Neuronal stem cell (in vitro differentiated cells): ENCODE measurements around the gene TTF1. TPM values are rescaled to one million over a fixed set of nuclear protein-coding genes. Genes with fewer than 3 reads are reported as not detected.

Source experiments
- DNase-seq: peaks from one replicate; pipeline ENCODE4 v3.0.0-alpha.2; 2013; ENCODE audit warnings: low spot score
- H2AFZ ChIP-seq: one replicate; pipeline ENCODE4 v1.6.1; 2013; ENCODE audit warnings: mild to moderate bottlenecking, low read length, inconsistent platforms
- H2AK5ac ChIP-seq: 2 replicates; pipeline ENCODE4 v1.6.1; 2013; ENCODE audit warnings: low read depth, mild to moderate bottlenecking, inconsistent platforms, low read length, moderate library complexity, mixed read lengths
- H2BK120ac ChIP-seq: 2 replicates; pipeline ENCODE4 v1.6.1; 2013; ENCODE audit warnings: low read depth, mild to moderate bottlenecking, inconsistent platforms, low read length, moderate library complexity, mixed read lengths
- H2BK12ac ChIP-seq: one replicate; pipeline ENCODE4 v1.6.1; 2013; ENCODE audit warnings: low read length, inconsistent platforms
- H2BK15ac ChIP-seq: 2 replicates; pipeline ENCODE4 v1.6.1; 2013; ENCODE audit warnings: mild to moderate bottlenecking, low read length, inconsistent platforms, mixed read lengths
- H2BK5ac ChIP-seq: one replicate; pipeline ENCODE4 v1.6.1; 2013; ENCODE audit warnings: inconsistent platforms, mild to moderate bottlenecking, low read length, moderate library complexity
- H3K14ac ChIP-seq: one replicate; pipeline ENCODE4 v1.6.1; 2013; ENCODE audit warnings: low read length, inconsistent platforms
- H3K18ac ChIP-seq: 2 replicates; pipeline ENCODE4 v1.6.1; 2013; ENCODE audit warnings: low read length, inconsistent platforms
- H3K23ac ChIP-seq: 2 replicates; pipeline ENCODE4 v1.6.1; 2013; ENCODE audit warnings: low read depth, mild to moderate bottlenecking, mixed read lengths, low read length, inconsistent platforms; ENCODE audit not compliant: poor library complexity
- H3K27ac ChIP-seq: replicated peaks from 3 replicates; pipeline ENCODE4 v1.5.1; 2013; ENCODE audit warnings: low read length, inconsistent platforms
- H3K27me3 ChIP-seq, 3 experiments: 2 replicates each; pipeline ENCODE4 v1.6.1; 2013; ENCODE audit warnings: low read length in 3 of 3, mild to moderate bottlenecking in 2 of 3, inconsistent platforms in 1 of 3, low read depth in 1 of 3, mixed read lengths in 1 of 3, moderate library complexity in 1 of 3; ENCODE audit not compliant: control insufficient read depth in 3 of 3, insufficient read depth in 3 of 3
- H3K36me3 ChIP-seq, 2 donors: replicated peaks in 1 of 2; 2 replicates each; pipeline ENCODE4 v1.6.1; 2013; ENCODE audit warnings: low read length in 2 of 2; ENCODE audit not compliant: control insufficient read depth in 2 of 2, insufficient read depth in 2 of 2
- H3K4ac ChIP-seq: 2 replicates; pipeline ENCODE4 v1.6.1; 2013; ENCODE audit warnings: inconsistent platforms, mild to moderate bottlenecking, low read length, moderate library complexity
- H3K4me1 ChIP-seq, 2 donors: 1 replicate in 1 of 2; 2 replicates in 1 of 2; pipeline ENCODE4 v1.6.1; 2013; ENCODE audit warnings: low read length in 2 of 2, low read depth in 1 of 2; ENCODE audit not compliant: control insufficient read depth in 2 of 2, insufficient read depth in 1 of 2
- H3K4me2 ChIP-seq: one replicate; pipeline ENCODE4 v1.6.1; 2013; ENCODE audit warnings: mild to moderate bottlenecking, low read length, inconsistent platforms; ENCODE audit not compliant: insufficient read depth, poor library complexity, severe bottlenecking
- H3K4me3 ChIP-seq, 2 donors: 2 replicates each; pipeline ENCODE4 v1.5.1; 2013; ENCODE audit warnings: low read length in 2 of 2, mild to moderate bottlenecking in 2 of 2, inconsistent platforms in 1 of 2, moderate library complexity in 1 of 2
- H3K79me1 ChIP-seq: one replicate; pipeline ENCODE4 v1.6.1; 2013; ENCODE audit warnings: low read depth, mild to moderate bottlenecking, inconsistent platforms, low read length, moderate library complexity
- H3K9ac ChIP-seq: one replicate; pipeline ENCODE4 v1.6.1; 2013; ENCODE audit warnings: mild to moderate bottlenecking, low read depth, low read length, inconsistent platforms; ENCODE audit not compliant: poor library complexity
- H3K9me3 ChIP-seq, 2 donors: replicated peaks in 1 of 2; 2 replicates each; pipeline versions ENCODE3 to v1.6.1; 2013; ENCODE audit warnings: low read length in 2 of 2, mild to moderate bottlenecking in 2 of 2, inconsistent platforms in 1 of 2, low read depth in 1 of 2, mixed read lengths in 1 of 2, moderate library complexity in 1 of 2; ENCODE audit not compliant: control insufficient read depth in 2 of 2, insufficient read depth in 1 of 2
- H4K8ac ChIP-seq: one replicate; pipeline ENCODE4 v1.6.1; 2013; ENCODE audit warnings: low read depth, mild to moderate bottlenecking, inconsistent platforms, low read length, moderate library complexity
- H4K91ac ChIP-seq: one replicate; pipeline ENCODE4 v1.6.1; 2013; ENCODE audit warnings: low read length, low read depth, mild to moderate bottlenecking, inconsistent platforms; ENCODE audit not compliant: poor library complexity
- WGBS, 2 donors: extraction: QIAGEN DNeasy Blood & Tissue Kit; methylation state at CpG; one replicate each; pipeline ENCODE4 v1.1.7; 2013; ENCODE audit warnings: missing lambda C conversion rate in 2 of 2, mixed read lengths in 1 of 2; ENCODE audit not compliant: insufficient read length in 2 of 2, insufficient replicate concordance in 1 of 2; ENCODE audit errors: extremely low coverage in 2 of 2; 5-methylcytosine and 5-hydroxymethylcytosine counted together
- polyA plus RNA-seq, 2 experiments: library from polyadenylated mRNA; stranded (reverse); fragments of 200-250 nt; gene quantifications; one replicate each; pipeline ENCODE4 v1.2.3, GENCODE V29; 2013

TTF1 gene, protein sequence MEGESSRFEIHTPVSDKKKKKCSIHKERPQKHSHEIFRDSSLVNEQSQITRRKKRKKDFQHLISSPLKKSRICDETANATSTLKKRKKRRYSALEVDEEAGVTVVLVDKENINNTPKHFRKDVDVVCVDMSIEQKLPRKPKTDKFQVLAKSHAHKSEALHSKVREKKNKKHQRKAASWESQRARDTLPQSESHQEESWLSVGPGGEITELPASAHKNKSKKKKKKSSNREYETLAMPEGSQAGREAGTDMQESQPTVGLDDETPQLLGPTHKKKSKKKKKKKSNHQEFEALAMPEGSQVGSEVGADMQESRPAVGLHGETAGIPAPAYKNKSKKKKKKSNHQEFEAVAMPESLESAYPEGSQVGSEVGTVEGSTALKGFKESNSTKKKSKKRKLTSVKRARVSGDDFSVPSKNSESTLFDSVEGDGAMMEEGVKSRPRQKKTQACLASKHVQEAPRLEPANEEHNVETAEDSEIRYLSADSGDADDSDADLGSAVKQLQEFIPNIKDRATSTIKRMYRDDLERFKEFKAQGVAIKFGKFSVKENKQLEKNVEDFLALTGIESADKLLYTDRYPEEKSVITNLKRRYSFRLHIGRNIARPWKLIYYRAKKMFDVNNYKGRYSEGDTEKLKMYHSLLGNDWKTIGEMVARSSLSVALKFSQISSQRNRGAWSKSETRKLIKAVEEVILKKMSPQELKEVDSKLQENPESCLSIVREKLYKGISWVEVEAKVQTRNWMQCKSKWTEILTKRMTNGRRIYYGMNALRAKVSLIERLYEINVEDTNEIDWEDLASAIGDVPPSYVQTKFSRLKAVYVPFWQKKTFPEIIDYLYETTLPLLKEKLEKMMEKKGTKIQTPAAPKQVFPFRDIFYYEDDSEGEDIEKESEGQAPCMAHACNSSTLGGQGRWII
- 21.3 TPM for polyA plus RNA-seq (2013, experiment 1 of 2)
- 21.1 TPM for polyA plus RNA-seq (2013, experiment 2 of 2)

DNA sequence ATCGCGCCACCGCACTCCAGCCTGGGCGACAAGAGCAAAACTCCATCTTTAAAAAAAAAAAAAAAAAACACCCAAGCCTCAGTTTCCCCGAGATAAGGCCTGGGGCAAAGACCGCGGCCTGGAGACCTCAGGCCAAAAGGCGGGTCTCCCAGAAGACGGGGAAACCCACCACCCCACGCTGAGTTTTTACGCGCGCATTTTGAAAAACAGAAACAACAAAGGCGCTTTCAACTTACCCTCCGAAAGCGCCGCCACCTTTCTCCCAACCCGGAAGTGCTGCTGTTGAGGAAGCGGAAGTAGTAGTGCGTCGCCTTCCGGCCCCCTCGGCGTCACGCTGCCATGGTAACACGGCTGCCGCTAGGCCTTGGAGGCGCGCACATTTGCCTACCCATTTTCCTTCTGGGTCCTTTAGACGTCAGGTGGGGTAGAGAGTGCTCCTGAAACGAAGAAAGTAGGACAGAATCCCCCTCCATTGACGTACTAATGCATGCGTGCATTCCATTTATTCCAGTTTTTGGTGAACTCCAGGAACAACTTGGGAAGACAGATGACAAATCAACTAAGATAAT is at the start of gene TTF1:
Gene TTF1 (minus strand): TSS at position 287 of the 569 bp plus-strand sequence. CDS start 4,019 bp downstream, outside the sequence.
- no peak within 1 kb of the TSS for H3K23ac ChIP-seq
- H3K9ac ChIP-seq: no peak within 1 kb of the TSS
- no peak within 1 kb of the TSS for H4K91ac ChIP-seq
- peak within 1 kb of the TSS; percentile 66 to 94 for H3K4me3 ChIP-seq
- H3K14ac ChIP-seq: no peak within 1 kb of the TSS
- H2BK12ac ChIP-seq: no peak within 1 kb of the TSS
- no peak within 1 kb of the TSS for H3K4ac ChIP-seq
- H2BK5ac ChIP-seq: no peak within 1 kb of the TSS
- peak within 1 kb of the TSS; percentile 72 for H3K4me2 ChIP-seq
- no peak within 1 kb of the TSS for H3K18ac ChIP-seq
- H3K4me1 ChIP-seq: peaks cover 12 to 17% of the 10 kb centered on the region in 2 donors
- no peak within 1 kb of the TSS for H2AK5ac ChIP-seq
- peaks cover 6 to 35% (median 22%) of the 10 kb centered on the region in 3 experiments for H3K27me3 ChIP-seq
- WGBS, 2 donors: no CpG with 5 or more reads among the region's 33 CpGs
- H4K8ac ChIP-seq: no peak within 1 kb of the TSS
- H3K9me3 ChIP-seq: peaks cover 0 to 2% of the 10 kb centered on the region in 2 donors
- no peak within 1 kb of the TSS for H2BK120ac ChIP-seq
- no peak within 1 kb of the TSS for H2BK15ac ChIP-seq
- peaks cover 4% of the 10 kb centered on the region for H3K79me1 ChIP-seq
- peak within 1 kb of the TSS; percentile 83 for H2AFZ ChIP-seq
- H3K27ac ChIP-seq: no peak within 1 kb of the TSS
- peaks cover 11 to 27% of the 10 kb centered on the region in 2 donors for H3K36me3 ChIP-seq
- DNase-seq: peak; percentile 77

DNA sequence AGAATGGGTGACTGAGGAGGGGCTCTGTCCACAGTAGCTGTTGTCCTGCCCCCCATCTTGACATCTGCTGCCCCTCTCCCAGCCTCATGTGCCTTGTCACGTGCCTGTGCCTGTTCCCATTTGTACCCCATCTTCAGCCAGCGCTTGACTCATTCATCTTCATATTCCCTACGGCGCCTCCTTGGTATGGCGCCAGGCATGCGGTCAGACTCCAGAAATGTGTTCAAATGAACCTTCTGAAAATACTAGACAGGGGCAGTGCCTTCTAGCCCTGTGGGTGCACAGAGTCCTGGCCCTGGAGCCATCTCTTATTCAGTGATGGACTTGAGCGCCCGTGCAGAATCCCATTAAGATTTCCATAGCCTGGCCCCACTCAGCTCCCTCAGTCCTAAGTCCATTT is 49.6 kb upstream of the TTF1 start:
- WGBS, 2 donors: no CpG with 5 or more reads among the region's 8 CpGs
- H4K8ac ChIP-seq: no peak overlapping the region
- H2BK120ac ChIP-seq: no peak overlapping the region
- H3K4me1 ChIP-seq: peaks cover 2 to 10% of the 10 kb centered on the region in 2 donors
- H2BK5ac ChIP-seq: no peak overlapping the region
- no peak overlapping the region for H3K9ac ChIP-seq
- no peaks in the 10 kb centered on the region for H3K27me3 ChIP-seq
- H2BK15ac ChIP-seq: no peak overlapping the region
- no peak overlapping the region for H3K4me2 ChIP-seq
- no peak overlapping the region for H3K4me3 ChIP-seq
- H2AFZ ChIP-seq: no peak overlapping the region
- no peak overlapping the region for H3K18ac ChIP-seq
- H2BK12ac ChIP-seq: no peak overlapping the region
- H3K23ac ChIP-seq: no peak overlapping the region
- H3K27ac ChIP-seq: no peak overlapping the region
- no peaks in the 10 kb centered on the region for H3K36me3 ChIP-seq
- no peaks in the 10 kb centered on the region for H3K9me3 ChIP-seq
- H3K14ac ChIP-seq: no peak overlapping the region
- H3K79me1 ChIP-seq: no peaks in the 10 kb centered on the region
- no peak overlapping the region for H3K4ac ChIP-seq
- H4K91ac ChIP-seq: no peak overlapping the region
- no peak for DNase-seq
- no peak overlapping the region for H2AK5ac ChIP-seq

DNA sequence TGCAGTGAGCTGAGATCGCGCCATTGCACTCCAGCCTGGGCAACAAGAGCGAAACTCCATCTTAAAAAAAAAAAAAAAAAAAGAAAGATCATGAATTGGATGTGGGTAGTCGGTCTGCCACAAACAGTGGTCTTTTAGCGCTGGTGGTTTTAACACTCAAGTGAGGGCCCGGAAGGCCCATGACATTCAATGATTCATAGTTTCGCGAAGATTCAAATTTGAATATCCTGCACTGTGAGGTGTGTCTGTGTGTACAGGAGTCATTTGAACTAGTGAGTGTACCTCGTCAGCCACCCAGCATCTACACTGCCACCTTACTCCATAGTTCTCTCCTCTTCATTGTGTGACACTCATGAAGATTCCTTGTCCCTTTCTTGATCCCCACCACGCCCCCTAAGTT is 44.6 kb upstream of the TTF1 start:
- Histone ChIP-seq H3K27me3 (peaks cover 0 to 17% (median 3%) of the 10 kb centered on the region in 3 experiments), H3K14ac (no peak overlapping the region), H3K79me1 (no peaks in the 10 kb centered on the region), H2AK5ac (no peak overlapping the region), H3K36me3 (no peaks in the 10 kb centered on the region), H2BK12ac (no peak overlapping the region), H3K9ac (no peak overlapping the region), H3K27ac (no peak overlapping the region), H2BK120ac (no peak overlapping the region), H3K4me3 (no peak overlapping the region), H3K4ac (no peak overlapping the region), H3K4me2 (no peak overlapping the region), H2AFZ (no peak overlapping the region), H2BK5ac (no peak overlapping the region), H4K91ac (no peak overlapping the region), H2BK15ac (no peak overlapping the region), H3K9me3 (no peaks in the 10 kb centered on the region), H4K8ac (no peak overlapping the region), H3K4me1 (peaks cover 0 to 2% of the 10 kb centered on the region in 2 donors), H3K23ac (no peak overlapping the region), H3K18ac (no peak overlapping the region)
- no CpG with 5 or more reads among the region's 10 CpGs for WGBS, 2 donors
- no peak for DNase-seq
